ENCODE data around the gene SLC25A14. TPM values are rescaled to one million over a fixed set of nuclear protein-coding genes. Genes with fewer than 3 reads are reported as not detected.

The SLC25A14 gene
- total RNA-seq, 1 experiment from 2014 or later, result 19.0 TPM

GRCh38 chrX:130376077-130376476 is 36.4 kb downstream of the SLC25A14 start:
- no peak for DNase-seq (ENCODE audit: extremely low read depth, low read depth)

- no peak for DNase-seq (ENCODE audit: extremely low read depth, low read depth)
These were observed 38.4 kb downstream of the SLC25A14 start for GRCh38 chrX:130378024-130378669.

GRCh38 chrX:130385520-130385919 is 45.8 kb downstream of the SLC25A14 start, which contains the start of gene GPR119:
TSS of gene GPR119 (minus strand) at chrX:130385674. CDS start at chrX:130385447, 227 bp downstream.
- no peak for DNase-seq (ENCODE audit: extremely low read depth, low read depth)

- DNase-seq (ENCODE audit: extremely low read depth, low read depth), result no peak
These were observed 46.7 kb downstream of the SLC25A14 start for GRCh38 chrX:130386408-130386808.

- peak; percentile 46 for DNase-seq (ENCODE audit: extremely low read depth, low read depth)
These were observed 53.8 kb downstream of the SLC25A14 start for GRCh38 chrX:130393451-130394074.

- DNase-seq (ENCODE audit: extremely low read depth, low read depth), result no peak
These were observed 55.6 kb downstream of the SLC25A14 start for GRCh38 chrX:130395341-130395740.

GRCh38 chrX:130401415-130402207 is 61.9 kb downstream of the SLC25A14 start, which contains the start of gene RBMX2:
TSS of gene RBMX2 (plus strand) at chrX:130401987. CDS start at chrX:130402033, 46 bp downstream.
- peak; percentile 76 for DNase-seq (ENCODE audit: extremely low read depth, low read depth)

- DNase-seq (ENCODE audit: extremely low read depth, low read depth), result no peak
These were observed 62.5 kb downstream of the SLC25A14 start for GRCh38 chrX:130402208-130402684.

GRCh38 chrX:130413415-130413814 is 73.7 kb downstream of the SLC25A14 start:
- no peak for DNase-seq (ENCODE audit: extremely low read depth, low read depth)

GRCh38 chrX:130414800-130415199 is 75.1 kb downstream of the SLC25A14 start:
- no peak for DNase-seq (ENCODE audit: extremely low read depth, low read depth)

- DNase-seq (ENCODE audit: extremely low read depth, low read depth), result no peak
These were observed 75.5 kb downstream of the SLC25A14 start for GRCh38 chrX:130415201-130415600.

- DNase-seq (ENCODE audit: extremely low read depth, low read depth), result no peak
These were observed 77.1 kb downstream of the SLC25A14 start for GRCh38 chrX:130416785-130417184.

GRCh38 chrX:130418066-130418465 is 78.3 kb downstream of the SLC25A14 start:
- no peak for DNase-seq (ENCODE audit: extremely low read depth, low read depth)

GRCh38 chrX:130418740-130419139 is 79.0 kb downstream of the SLC25A14 start:
- DNase-seq (ENCODE audit: extremely low read depth, low read depth), result no peak

GRCh38 chrX:130419263-130419662 is 79.5 kb downstream of the SLC25A14 start:
- DNase-seq (ENCODE audit: extremely low read depth, low read depth), result no peak

Small RNA genes within 50 kb of the gene (small RNA-seq; reads per million reads assigned to genes)
- 0 reads per million in 2 experiments for gene AL035423.1
- 0 reads per million in 2 experiments for gene RNU6-1130P

Other genes starting within 250 kb of the SLC25A14 start
- 9.6 and 10.5 TPM in 2 replicates for gene ELF4, start 229.4 kb upstream of the SLC25A14 start, total RNA-seq (2014; rRNA removed; shearing (Covaris generic))
- 36.3 and 45.7 TPM in 2 replicates for gene AIFM1, start 174.1 kb upstream of the SLC25A14 start, total RNA-seq (2014; rRNA removed; shearing (Covaris generic))
- gene RAB33A, start 168.0 kb upstream of the SLC25A14 start, total RNA-seq (2014; rRNA removed; shearing (Covaris generic)), result not detected in 2 replicates
- gene ZNF280C, start 71.0 kb upstream of the SLC25A14 start, total RNA-seq (2014; rRNA removed; shearing (Covaris generic)), result 32.8 and 34.2 TPM in 2 replicates
- not detected in 2 replicates for gene GPR119, start 45.8 kb downstream of the SLC25A14 start, total RNA-seq (2014; rRNA removed; shearing (Covaris generic))
- gene RBMX2, start 62.1 kb downstream of the SLC25A14 start, total RNA-seq (2014; rRNA removed; shearing (Covaris generic)), result 42.7 and 46.8 TPM in 2 replicates

Data from NCI-H460 (cell line).